HepG2 (cell line): ENCODE measurements around the gene STXBP2. TPM values are rescaled to one million over a fixed set of nuclear protein-coding genes. Genes with fewer than 3 reads are reported as not detected.

ENCODE experiments used
- ZBTB40 ChIP-seq, 2 experiments: fragments of 450-650 bp in 1 of 2; sonication (generic) in 1 of 2; formaldehyde crosslinking in 1 of 2; IDR thresholded peaks; 2 replicates each; pipeline versions ENCODE4 v1.6.1 to v1.8.0; 2016 to 2022; ENCODE audit warnings: antibody characterized with exemption in 1 of 2, mild to moderate bottlenecking in 1 of 2, missing genetic modification reagents in 1 of 2
- ZNF598 ChIP-seq: sonication (generic); formaldehyde crosslinking; IDR thresholded peaks from 2 replicates; pipeline ENCODE4 v1.5.1; 2020; ENCODE audit warnings: mild to moderate bottlenecking, missing genetic modification reagents, borderline replicate concordance
- polyA plus RNA-seq, 8 experiments: library from polyadenylated mRNA; depleted of rRNA in 3 of 8; stranded (reverse) in 7 of 8; unstranded in 1 of 8; fragments of >200 nt; fragmentation: Illumina TruSeq in 4 of 8; extraction: Trizol in 4 of 8; gene quantifications; 2 replicates each; pipeline versions ENCODE4 v1.2.1 to v1.2.3, GENCODE V29; 2011 to 2016; ENCODE audit warnings: low read depth in 4 of 8, missing spikeins in 1 of 8, mixed read lengths in 1 of 8; ENCODE audit not compliant: insufficient read depth in 1 of 8
- total RNA-seq, 5 experiments: library from RNA; depleted of rRNA; stranded (reverse); fragments of >200 nt; fragmentation: Illumina TruSeq; extraction: Trizol; gene quantifications; 2 replicates each; pipeline ENCODE4 v1.2.3, GENCODE V29; 2016; ENCODE audit warnings: low read depth in 1 of 5

Gene STXBP2
- total and polyA plus RNA-seq, 2 of the 13 experiments (the other 11 are each of a cell fraction or from before 2014, with no cell fraction given): 22.8 to 40.1 TPM

GRCh38 chr19:7636691-7637373, at the start of gene STXBP2 (continued):
- no peak for TF ChIP-seq ZBTB40 (IDR thresholded peaks at IDR 0.05)
- TF ChIP-seq ZBTB40 (CRISPR knock-in tag; IDR thresholded peaks at IDR 0.05): peak; percentile 68; the same call in 1 of the 2 replicates
- no peak; the same call in 1 of the 2 replicates for TF ChIP-seq ZNF598
